CMK (cell line): ENCODE results near the gene RSPO1.

Experiments
- DNase-seq: peaks from one replicate; pipeline ENCODE4 v3.0.0-alpha.2; 2010; ENCODE audit warnings: low read depth

The RSPO1 gene

GRCh38 chr1:37656881-37657280 is 22.2 kb upstream of the RSPO1 start:
- no peak for DNase-seq

GRCh38 chr1:37656026-37656425 is 21.3 kb upstream of the RSPO1 start:
- no peak for DNase-seq

- DNase-seq = no peak
Measured at GRCh38 chr1:37655274-37655673, 20.6 kb upstream of the RSPO1 start.

- DNase-seq = no peak
Measured at GRCh38 chr1:37653906-37654305, 19.2 kb upstream of the RSPO1 start.

GRCh38 chr1:37652976-37653375 is 18.3 kb upstream of the RSPO1 start:
- DNase-seq = no peak

GRCh38 chr1:37651803-37652202 is 17.1 kb upstream of the RSPO1 start:
- no peak for DNase-seq

GRCh38 chr1:37650721-37651120 is 16.0 kb upstream of the RSPO1 start:
- no peak for DNase-seq

GRCh38 chr1:37650173-37650572 is 15.5 kb upstream of the RSPO1 start:
- DNase-seq = no peak

GRCh38 chr1:37647281-37647680 is 12.6 kb upstream of the RSPO1 start:
- no peak for DNase-seq

- no peak for DNase-seq
Measured at GRCh38 chr1:37641059-37641458, 6.4 kb upstream of the RSPO1 start.

GRCh38 chr1:37636435-37636834 is 1.7 kb upstream of the RSPO1 start:
- DNase-seq = no peak

GRCh38 chr1:37634992-37635902 is 555 bp upstream of the RSPO1 start:
- no peak for DNase-seq

- DNase-seq = no peak
Measured at GRCh38 chr1:37633938-37634243, 801 bp downstream of the RSPO1 start.

GRCh38 chr1:37633040-37633937 is 1.4 kb downstream of the RSPO1 start:
- no peak for DNase-seq

- DNase-seq = no peak
Measured at GRCh38 chr1:37631036-37631435, 3.7 kb downstream of the RSPO1 start.

- no peak for DNase-seq
Measured at GRCh38 chr1:37630426-37631028, 4.2 kb downstream of the RSPO1 start.

GRCh38 chr1:37629726-37630425 is 4.8 kb downstream of the RSPO1 start:
- DNase-seq = no peak

- no peak for DNase-seq
Measured at GRCh38 chr1:37629008-37629407, 5.7 kb downstream of the RSPO1 start.

- DNase-seq = no peak
Measured at GRCh38 chr1:37628026-37628556, 6.6 kb downstream of the RSPO1 start.

- DNase-seq = no peak
Measured at GRCh38 chr1:37622131-37622530, 12.6 kb downstream of the RSPO1 start.

GRCh38 chr1:37621326-37621870 is 13.3 kb downstream of the RSPO1 start:
- DNase-seq = no peak

GRCh38 chr1:37620707-37621106 is 14.0 kb downstream of the RSPO1 start:
- DNase-seq = no peak
